Activated CD8-positive, alpha-beta memory T cell treated with anti-CD3 and anti-CD28 coated beads, Interleukin-2, amount 50 U/mL, for 1 hour (primary cell): ENCODE data around the gene AP1G1.

Experiments
- DNase-seq: peaks from one replicate; pipeline ENCODE4 v3.0.0-alpha.2; 2020; ENCODE audit errors: extremely low read depth

The AP1G1 gene

GRCh38 chr16:71754652-71755051 lies 54.0 kb downstream of the AP1G1 start:
- DNase-seq, result no peak

DNA sequence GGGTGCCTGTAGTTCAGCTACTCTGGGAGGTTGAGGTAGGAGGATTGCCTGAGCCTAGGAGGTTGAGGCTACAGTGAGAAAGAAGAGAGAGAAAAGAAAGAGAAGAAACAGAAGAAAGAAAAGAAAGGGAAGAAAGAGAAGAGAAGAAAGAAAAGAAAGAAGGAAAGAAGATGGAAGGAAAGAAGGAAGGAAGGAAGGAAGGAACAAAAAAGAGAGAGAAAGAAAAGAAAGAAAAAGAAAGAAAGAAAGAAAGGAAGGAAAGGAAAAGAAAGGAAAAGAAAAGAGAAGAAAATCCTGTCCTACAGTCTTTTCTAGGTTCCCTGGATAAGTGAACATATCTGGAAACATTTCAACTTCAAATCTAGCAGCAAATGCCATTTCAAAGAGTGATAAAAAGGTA lies 54.5 kb downstream of the AP1G1 start:
- DNase-seq, result no peak

GRCh38 chr16:71748226-71748625 lies 60.4 kb downstream of the AP1G1 start:
- DNase-seq, result no peak

- DNase-seq, result no peak
Measured at GRCh38 chr16:71746442-71747046, 62.1 kb downstream of the AP1G1 start.

DNA sequence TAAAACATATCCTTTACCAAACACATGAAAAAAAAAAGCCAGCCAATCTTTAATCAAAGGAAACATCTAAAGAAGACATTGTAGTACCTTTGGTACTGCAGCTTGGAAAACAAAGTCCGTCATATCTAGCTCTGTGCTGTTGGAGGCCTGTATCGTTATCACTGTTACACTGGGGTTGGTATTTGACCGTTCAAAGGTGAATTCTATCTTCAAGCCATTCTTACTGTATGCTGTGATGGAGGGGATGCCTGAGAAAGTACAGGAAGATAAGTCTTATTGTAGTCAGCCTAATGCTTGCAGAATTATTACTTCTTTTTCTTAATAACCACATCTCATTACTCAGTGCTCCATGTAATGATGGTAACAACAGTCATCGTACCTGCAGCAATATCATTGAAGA lies 69.8 kb downstream of the AP1G1 start:
- DNase-seq, result no peak

- no peak for DNase-seq
Measured at GRCh38 chr16:71737501-71737900, 71.1 kb downstream of the AP1G1 start.

DNA sequence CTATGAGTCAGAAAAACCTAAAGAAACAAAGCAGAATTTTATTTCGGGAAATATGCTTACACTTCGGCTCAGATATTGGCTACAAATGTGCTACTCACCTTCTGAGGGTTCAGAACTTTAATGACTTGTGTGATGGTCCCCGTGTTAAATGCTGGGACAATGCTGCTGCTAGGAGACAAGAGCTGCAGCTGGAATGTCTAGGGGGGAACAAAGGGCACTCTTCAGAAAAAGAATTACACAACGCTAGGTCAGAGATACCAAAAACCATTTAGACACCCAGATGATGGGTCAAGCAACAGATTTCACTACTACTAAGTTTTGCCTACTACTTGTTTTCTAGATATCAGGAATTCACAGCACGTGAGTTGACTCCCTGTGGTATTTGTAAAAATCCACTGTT lies 74.1 kb downstream of the AP1G1 start:
- DNase-seq, result no peak

- no peak for DNase-seq
Measured at GRCh38 chr16:71732587-71732986, 76.0 kb downstream of the AP1G1 start.

DNA sequence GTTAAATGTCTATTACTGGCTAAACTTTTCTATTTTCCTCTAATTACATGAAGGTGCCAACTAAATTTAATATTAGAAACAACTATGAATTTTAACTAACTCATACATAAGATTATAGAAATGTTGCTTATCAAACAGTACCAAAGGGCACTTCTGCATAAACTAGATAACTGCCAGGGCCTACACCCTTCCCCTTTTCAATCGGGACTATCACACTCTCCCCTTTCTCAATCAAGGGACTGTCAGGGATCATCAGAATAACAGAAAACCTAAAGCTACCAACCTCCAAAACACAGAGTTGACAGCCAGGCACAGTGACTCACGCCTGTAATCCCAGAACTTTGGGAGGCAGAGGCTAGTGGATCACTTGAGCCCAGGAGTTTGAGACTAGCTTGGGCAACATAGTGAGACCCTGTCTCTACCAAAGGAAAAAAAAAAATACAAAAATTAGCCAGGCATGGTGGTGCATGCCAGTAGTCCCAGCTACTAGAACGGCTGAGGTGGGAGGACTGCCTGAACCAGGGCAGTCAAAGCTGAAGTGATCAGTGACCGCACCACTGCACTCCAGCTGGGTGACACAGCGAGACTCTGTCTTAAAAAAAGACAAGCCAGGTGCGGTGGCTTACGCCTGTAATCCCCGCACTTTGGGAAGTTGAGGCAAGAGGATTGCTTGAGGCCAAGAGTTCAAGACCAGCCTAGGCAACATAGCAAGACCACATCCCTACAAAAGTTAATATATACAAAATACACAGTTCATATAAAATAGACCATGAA lies 80.9 kb downstream of the AP1G1 start:
- DNase-seq, result no peak

DNA sequence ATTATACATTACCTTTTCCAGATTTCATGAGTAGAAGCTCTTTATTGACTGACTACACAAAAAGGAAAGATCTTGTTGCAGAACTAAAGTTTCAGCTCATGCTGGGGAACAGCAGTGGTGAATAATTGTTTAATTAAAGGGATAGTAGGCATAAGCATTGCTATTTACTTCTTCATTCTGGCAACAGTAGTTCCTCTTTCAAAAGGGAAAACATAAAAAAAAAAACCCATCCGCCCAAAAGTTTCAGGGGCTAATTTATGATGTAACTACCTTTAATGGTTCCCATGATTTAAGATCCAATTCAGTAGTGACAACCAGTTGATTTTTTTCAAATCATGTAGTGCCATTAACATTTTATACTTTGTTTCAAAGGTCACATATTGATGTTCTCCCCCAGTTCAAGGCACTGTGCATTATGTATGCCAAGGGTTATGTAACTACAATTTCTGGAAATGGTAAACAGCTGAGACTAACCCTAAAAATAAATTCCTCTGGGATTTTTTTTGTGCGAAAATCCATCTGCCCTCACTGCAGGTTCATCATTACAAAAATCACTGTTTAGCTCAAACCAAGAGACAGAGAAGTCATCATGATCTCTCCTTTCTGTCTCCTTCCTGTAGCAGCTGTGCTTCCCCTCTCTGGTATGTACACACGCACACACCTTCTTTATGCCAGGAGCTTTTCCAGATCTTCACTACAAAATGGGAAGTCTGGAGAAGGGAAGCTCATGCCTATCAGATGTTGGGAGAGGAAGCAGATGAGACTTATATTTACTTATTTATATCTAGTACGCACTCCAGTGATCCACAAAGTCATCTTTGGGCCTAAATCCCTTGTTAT lies 81.9 kb downstream of the AP1G1 start:
- DNase-seq, result no peak

DNA sequence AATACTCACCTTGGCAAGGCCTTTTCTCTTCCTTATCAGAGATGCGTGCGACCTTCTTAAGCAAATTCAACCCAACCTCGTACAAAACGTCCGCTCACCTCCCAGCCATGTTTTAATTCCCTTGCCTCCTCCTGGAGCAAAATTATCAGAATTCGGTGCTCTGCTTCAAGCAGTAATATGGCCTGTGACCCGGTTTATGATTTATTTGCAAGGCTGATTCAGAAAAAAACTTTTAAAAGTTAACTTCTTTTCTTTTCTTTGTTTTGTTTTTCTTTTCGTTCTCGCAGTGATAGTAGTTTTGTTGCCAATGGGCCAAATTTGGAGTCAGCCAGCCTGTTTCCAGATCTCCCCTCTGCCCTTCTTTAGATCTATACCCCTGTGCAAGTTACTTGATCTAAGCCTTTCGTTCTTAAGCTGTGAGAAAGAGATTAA lies 84.3 kb downstream of the AP1G1 start, which contains the start of gene PHLPP2:
PHLPP2 (minus strand) TSS at position 382 of the 432 bp plus-strand sequence. CDS start 9,906 bp downstream, outside the sequence.
- DNase-seq, result no peak

DNA sequence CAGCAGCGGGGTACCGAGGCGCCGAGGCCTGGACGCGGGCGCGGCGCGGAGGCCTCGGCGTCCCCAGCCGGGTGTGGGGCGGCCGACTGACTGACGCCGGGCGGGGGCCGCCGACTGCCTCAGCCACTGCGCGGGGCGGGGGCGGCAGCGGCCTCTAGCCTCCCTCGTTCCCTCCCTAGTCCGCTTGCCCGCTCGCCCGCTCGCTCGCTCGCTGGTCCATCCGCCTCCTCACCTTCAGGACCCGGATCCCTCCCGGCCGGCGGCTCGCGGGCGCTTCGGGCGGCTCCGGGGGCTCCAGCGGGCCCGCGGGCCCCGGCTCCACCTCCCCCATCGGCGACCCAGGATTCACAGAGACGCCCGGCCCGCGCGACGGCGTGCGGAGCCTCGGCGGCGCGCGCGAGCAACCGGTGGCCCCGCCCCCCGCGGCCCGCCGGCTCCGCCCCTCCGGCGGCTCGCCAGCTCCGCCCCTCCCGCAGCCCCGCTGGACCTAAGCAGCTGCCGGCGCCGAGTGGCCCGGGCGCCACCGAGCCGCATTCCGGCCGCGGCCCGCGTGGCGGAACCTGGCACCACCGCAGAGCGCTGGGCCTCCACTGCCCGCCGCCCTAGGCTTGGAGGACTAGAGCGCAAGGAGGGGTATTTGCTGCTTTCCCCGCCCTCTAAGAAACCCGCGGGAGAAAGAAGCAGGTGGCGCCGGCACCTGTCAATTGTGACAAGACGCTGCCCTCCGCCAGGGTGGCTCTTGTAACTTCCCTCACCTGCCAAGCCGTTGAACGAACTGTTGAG lies 84.9 kb downstream of the AP1G1 start:
- peak; percentile 60 for DNase-seq

DNA sequence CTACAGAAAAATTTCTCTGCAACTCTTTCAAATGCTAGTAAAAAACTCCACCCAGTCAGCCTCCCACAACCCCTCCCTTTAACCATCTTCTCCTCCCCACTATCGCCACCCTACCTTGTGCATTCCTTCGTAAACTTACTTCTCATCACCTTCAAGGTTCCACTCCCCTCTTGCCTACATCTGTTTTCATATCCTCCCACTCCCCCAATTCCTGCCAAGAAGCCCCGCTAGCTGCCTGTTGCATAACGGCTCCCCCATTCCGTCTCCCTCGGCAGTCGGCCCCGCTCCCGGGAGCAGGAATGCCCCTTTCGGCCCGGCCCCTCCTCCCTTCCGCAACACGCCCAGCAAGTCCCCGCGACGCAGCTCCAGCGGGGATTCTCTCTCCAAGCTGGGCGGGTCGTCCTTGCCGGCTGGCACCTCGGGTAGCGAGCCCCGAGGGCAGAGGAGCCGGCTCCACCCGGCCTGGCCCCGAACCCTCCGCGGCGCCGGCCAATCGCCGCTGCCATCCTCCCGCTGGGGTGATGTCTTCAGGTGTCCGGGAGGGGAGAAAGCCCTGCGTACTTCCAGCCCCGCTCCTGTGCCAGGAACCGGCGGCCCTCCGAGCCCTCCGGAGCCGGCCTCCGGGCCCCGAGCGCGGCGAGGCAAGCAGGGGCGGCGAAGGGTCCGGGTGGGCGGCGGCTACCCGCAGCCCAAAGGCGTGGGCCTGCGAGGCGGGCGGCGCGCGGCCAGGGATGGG lies 85.7 kb downstream of the AP1G1 start:
- DNase-seq, result no peak

- no peak for DNase-seq
Measured at GRCh38 chr16:71721066-71721740, 87.4 kb downstream of the AP1G1 start.

- no peak for DNase-seq
Measured at GRCh38 chr16:71712501-71712900, 96.1 kb downstream of the AP1G1 start.

GRCh38 chr16:71711789-71712188 lies 96.8 kb downstream of the AP1G1 start:
- DNase-seq, result no peak

DNA sequence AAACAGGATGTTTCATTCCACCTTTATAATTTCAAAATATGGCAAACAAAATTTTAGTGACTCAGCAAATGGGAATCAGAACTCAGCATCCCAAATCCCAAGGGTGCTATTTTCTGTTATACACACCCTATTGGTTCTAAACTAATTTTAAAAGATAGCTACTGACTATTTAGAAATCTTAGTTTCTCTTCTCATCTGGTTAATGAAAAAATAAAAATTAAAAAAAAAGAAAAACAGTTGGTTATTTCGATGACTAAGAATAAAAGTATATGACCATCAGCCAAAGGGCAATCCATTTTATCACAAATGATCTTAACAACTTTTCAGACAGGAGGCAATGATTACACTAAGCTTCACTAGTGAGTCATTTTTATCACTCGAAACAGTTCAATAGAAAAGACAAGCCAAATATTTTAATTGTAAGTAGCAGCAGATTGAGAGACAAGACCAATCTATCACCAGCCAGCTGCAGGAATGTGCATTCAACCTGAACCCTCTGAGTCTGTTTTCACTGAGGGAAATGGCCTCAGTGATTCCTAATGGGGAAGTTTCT lies 99.3 kb downstream of the AP1G1 start:
- no peak for DNase-seq

DNA sequence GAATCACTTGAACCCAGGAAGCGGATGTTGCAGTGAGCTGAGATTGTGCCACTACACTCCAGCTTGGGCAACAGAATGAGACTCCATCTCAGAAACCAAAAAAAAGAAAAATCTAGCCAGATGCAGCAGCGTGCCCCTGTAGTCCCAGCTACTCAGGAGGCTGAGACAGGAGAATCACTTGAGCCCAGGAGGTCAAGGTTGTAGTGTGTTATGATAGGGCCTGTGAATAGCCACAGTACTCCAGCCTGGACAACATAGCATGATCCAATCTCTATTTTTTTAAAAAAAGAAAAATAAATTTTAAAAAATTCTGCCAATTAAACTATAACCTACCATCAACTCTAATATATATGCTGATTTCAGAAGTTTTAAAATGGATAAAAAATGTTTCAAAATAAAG lies 99.9 kb downstream of the AP1G1 start:
- DNase-seq, result no peak

- DNase-seq, result no peak
Measured at GRCh38 chr16:71707199-71707598, 101.4 kb downstream of the AP1G1 start.

DNA sequence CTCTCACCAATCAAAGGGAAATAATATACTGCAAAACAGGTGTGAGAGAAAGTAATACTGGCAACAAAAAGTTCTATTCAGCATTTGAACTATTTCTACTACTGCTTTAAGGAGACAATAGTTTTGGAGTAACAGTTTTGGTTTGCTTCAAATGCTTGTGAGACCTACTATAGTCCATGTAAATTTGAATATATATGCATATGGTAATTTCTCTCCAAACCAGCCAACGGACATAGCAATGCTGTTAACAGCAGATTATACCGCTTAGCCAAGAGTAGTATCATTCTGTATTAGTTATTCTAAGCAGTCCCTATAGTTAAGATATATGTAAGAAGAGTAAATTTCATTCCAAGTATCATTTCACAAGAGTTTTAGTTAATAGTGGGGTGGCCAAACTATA lies 102.6 kb downstream of the AP1G1 start:
- no peak for DNase-seq
